GM19099 (cell line): ENCODE results near the gene TRANK1.

Experiments
- POLR2A ChIP-seq: IDR thresholded peaks from 3 replicates; pipeline ENCODE4 v1.6.1; 2011; ENCODE audit warnings: low read depth; ENCODE audit not compliant: insufficient read length; ENCODE audit errors: extremely low read depth

Gene TRANK1

DNA sequence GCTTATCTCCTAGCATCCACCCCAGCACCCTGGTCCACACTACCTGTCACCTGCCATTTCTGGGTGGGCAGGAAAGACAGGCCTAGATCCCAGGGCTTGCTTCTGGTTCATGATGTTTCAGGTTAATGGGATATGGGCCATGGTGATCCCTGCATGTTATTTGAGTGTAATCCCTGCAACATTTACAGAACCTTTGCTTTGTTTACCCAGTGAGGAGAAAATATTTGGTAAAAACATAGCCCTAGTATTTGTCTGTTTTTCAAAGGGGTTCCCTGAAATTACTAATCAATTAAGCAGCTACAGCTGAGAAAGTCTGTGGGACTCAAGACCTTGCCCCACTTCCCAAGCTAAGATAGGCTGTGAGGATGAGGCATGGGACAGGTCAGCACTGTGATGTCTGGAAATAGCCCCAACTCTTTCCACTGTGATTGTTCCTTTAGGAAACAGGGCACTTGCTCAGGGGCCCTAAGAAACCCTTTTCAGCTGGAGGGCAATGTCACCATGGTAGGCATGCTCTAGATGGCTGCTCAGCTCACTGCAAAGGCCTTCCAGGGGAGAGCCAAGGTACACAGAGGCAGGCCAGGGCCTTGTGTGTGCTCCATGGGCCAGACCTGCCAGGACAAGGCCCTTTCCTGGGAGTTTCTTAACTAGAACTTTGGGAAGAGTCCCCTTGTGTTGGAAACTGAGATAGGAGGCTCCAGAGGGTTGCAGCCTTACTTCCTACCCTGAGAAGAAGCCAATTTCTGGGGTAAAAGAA lies 11.1 kb downstream of the TRANK1 start:
- TF ChIP-seq POLR2A, result no peak

DNA sequence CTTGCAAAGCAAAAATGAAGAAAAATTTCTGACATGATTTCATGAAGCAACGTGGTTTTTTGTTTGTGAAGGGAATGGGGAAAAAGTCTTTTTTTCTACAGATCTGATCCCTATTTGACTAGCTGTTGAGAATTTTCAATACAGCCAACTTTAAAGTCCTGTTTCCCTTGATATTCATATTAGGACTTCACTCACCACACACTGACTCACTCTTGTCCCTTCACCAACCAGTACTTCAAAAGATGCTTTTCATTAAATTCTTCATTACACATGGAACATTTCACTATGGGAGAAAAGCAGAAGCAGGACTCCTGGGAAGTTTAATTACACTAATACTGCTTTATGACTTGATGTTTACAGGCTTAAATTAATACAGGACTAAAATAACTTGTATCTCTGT lies 16.6 kb downstream of the TRANK1 start:
- TF ChIP-seq POLR2A, result no peak

DNA sequence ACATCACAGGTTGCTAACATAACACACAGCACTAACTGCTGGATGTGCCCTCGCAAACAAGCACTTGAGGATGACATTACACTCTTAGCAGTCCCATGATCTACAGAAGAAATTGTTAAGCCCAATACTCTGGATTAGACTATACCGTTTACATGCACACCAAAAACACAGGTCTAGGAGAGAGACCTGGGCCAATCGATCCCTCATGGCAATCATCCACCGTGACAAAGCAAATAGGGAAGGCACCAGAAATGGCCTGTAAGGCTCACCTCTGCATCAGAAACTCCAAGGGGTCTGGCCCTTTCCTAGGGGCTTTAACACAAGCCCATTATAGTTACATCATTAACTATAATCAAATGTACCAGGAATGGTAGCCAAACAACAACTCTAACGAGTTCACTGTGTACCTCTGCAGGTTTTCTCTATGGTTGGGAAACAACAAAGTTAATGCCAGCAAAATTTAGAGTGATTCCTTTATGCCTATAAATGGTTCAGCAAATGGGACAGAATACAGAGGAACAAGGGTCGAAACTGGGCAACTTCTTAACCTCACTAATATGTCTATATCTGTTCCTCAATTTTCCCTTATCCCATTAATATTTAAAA lies 18.5 kb downstream of the TRANK1 start:
- TF ChIP-seq POLR2A, result no peak

DNA sequence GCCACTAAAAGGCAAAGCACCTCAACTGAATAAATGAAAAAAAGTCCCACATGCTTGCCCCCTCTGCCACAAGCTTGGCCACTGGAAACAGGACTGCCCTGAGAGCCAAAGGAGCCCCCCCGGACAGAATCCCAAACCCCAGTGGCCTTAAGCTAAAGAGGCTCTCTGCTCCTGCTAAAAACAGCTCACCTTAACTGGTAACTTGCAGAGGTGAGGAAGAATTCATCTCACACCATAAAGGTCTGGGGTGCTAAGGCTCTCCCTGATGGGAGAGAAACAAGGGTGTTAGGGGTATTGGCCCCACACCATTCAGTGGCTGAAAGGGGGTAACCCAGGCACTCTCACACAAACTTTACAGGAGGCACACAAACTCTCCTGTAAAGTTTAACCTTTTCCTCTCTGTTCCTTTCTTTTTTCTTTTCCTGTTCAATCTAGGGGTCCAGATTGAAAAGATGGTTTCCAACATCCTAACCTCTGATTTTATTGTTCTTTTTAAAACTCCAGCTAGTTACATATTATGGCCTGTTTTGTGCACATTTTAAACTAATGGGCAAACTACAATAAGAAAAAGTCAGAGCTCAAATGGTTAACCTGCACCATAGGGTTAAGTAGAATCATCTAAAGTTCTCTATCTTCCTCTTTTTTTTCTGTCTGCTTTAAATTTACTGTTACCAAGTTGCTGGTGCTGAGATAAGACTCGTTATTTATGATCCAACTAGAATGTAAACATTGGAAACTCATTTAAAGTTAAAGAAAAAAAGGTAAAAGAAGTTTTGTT lies 19.9 kb downstream of the TRANK1 start:
- no peak for TF ChIP-seq POLR2A

DNA sequence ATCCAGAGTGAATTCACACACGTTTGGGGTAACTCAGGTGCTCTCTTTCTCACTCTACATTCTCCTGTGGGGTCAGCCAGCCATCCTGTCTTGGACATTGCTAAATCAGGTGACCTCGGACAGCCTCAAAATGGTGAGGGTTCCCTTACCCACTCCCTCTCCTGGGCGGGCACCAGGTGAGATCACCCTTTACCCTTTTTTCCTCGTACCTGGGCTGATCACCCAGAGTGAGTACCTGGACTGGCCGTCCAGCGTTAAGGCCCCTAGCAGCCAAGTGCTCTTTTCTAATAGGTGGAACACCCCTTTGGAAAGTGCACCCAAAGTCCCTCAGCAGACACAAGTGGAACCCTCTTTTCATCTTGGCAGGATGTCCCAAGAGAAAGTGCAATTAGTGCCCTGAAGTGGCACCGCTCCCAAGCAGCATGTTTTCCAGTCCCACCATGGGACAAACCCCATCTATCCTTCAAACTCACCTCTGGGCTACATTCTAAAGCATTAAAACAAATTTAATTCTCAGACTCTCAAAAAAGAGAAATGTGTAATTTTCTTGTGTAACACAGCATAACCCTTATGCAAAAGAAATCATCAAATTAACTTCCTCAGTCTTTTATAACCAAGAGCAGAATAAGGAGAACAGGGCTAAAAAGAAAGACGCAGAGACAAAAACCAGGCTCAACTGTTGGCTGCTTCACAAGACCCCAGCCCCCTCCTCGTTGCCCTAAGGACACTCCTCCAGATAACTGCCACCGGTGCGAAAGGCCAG lies 20.7 kb downstream of the TRANK1 start:
- TF ChIP-seq POLR2A, result no peak

DNA sequence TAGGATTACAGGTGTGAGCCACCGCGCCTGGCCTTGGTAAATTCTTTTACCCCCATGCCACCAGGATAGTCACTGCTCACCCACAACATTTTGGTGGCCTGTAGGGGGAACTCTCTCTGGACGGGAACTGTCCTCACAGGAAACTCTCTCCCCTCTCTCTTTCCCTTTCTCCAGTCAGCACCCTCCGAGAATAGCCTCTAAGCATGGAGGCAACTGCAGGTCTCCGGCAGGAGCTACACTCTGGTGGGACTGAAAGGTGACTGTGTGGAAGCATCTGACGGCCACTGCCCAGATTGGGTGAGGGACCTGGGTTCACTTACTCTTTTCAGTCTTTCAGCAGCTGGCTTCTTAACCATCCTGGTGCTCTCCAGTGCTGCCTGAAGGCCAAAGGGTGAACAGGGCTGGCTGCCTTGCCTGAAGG lies 21.3 kb downstream of the TRANK1 start:
- no peak for TF ChIP-seq POLR2A

DNA sequence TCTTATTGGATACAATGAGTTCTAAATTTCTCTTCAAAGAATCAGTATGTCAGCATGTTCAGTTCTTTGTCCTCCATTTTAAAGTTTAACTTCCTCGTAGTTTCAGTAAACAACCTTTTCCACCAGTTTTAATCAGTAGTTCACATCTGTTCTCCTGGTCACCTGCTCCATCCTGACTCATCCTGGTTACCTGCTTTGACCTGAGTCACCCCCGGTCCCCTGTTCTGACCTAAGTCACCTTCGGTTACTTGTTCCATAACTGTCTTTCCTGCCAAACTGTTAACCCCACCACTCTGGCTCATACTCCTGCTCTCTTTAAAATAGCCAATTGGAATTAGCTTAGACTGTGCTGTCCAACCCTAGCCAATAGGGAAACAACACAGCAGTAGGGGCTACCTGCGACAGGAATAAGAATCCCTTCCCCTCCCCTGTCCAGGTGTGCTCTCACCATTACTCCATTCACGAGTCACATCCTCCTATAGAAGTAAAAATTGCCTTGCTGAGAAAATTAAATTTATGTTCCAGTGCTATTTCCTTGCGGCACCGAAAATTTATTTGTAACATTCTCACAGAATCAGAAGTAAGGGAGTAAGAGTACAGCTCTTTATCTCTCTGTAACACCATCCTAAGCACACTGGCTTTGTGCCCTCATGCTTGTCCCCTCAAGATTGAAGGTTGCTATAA lies 23.8 kb downstream of the TRANK1 start:
- no peak for TF ChIP-seq POLR2A

DNA sequence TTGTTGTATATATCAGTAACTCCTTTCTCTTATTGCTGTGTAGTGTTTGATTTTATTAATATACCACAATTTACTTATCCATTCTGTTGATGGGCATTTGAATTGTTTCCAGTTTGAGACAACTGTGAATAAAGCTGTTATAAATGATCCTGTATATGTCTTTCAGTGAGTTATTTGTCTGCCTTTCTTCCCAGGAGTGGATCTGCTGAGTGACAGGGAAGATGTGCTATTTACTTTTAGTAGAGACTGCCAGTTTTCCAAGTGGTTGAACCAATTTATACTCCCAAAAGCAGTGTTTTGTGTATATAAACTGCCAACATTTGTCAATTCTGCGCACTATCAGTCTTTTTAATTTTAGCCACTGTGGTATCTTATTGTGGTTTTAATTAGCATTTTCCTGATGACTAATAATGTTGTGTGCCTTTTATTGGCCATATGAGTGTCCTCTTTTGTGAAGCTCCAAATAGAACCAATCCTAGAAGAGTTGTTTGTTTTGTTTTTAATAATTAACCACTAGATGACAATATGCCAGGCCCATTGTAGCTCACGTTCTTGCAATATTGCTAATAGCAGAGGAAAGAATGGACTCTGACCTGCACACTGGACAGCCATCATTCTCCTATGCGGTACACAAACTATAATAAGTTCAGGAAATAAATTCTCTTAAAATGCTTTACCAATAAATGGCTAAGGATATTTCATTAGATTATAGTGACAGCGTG lies 25.3 kb downstream of the TRANK1 start:
- TF ChIP-seq POLR2A, result no peak

DNA sequence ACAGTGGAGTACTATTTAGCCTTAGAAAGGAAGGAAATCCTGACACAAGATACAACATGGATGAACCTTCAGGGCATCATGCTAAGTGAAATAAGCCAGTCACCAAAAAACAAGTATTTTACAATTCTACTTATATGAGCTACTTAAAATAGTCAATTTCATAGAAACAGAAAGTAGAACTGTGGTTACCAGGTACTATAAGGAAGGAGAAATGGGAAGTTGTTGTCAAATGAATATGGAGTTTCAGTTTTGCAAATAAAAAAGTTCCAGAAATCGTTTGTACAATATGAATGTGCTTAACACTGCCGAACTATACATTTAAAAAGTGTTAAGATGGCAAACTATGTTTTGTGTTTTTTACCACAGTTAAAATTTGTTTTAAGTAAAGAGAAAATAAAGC lies 26.8 kb downstream of the TRANK1 start:
- TF ChIP-seq POLR2A, result no peak

DNA sequence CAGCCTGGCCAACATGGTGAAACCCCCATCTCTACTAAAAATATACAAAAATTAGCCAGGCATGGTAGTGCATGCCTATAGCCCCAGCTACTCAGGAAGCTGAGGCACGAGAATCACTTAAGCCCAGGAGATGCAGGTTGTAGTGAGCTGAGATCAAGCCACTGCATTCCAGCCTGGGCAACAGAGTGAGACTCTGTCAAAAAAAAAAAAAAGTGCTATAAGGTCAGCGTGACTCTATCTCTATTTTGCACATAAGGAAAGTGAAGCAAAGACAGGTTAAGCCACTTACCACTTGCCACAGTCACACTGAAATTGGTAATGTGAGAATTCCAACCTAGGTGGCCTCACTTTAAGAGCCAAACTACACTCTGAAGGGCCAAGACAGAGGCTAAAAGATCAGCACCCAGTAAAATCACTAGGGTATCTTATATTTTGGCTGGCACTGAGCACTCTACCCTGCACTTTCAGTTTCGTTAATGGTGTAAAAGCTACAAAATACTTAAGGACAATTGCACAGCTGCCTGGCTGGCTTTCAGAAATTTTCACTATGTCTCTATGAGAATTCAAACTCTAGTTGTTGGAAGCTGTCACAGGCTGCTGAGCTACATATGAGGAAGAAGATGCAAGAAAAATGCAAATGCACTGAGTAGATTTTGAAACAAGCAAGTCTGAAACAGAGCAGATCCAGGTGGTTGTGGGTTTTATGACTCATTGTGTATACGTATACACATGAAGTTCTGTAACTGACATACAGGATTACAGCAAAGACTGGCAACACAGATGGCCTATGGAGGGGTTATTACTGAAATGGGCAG lies 32.7 kb downstream of the TRANK1 start:
- TF ChIP-seq POLR2A, result no peak

DNA sequence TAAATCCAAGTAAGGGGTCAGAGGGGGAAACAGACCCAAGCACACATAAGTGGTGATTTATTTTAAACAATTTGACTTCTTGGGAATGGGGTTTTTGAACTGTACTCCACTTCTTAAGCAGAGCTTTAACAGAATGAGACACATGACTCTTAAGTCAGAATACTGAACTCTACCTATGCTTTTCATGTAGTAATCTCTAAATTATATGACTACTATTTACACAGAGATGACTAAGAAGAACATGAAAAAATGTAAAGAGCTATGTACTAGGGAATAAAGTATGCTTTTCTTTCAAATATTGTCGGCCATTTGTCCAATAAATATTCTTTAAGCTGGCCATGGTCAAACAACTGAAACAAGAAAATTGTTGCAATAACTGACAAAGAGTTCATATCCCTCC lies 35.2 kb downstream of the TRANK1 start:
- no peak for TF ChIP-seq POLR2A

DNA sequence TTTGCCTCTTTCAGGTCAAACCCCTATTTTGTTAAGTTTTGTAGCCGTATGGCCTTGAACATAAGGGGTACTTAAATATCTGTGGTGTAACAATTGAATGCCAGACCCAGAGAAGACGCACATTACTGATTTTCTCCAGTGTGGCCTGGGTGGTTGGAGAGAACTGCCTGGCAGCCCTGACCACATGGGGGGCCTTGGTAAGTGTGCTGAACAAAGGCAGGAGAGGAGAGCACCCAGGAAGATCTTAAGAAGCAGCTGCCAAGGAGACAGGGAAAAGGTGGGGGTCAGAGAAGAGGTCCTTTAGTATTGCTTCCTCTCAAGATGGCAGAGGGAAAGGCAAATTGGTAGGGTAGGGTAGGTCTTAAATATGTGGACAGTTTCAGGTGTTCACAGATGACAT lies 35.7 kb downstream of the TRANK1 start:
- no peak for TF ChIP-seq POLR2A

DNA sequence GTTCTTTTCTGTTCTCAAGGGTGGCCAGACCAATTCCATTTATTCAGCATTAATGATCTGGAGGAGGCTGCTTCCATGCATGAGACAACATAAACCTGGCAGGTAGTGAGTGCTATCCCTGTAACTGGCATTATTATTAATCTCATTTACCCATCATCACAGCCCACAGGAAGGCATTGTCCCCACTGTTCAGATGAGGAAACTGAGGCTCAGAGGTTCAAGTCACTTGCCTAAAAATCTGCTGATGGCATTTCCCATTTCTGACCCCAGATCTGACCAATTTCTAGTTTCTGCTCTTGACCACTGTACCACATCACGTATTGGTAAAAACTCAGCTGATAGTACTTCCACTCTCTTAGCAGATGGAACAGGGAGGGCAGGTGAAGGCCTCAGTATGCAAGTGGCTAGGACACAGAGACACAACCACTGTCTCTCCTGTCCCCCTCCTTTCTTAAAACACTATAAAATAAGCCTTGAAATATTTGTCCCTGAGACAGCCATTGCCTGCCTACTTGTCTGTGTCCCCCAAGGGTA lies 36.1 kb downstream of the TRANK1 start:
- TF ChIP-seq POLR2A, result no peak
